HG03432 (cell line): ENCODE measurements around the gene BOK.
A peak's percentile ranks its signal among the peaks of the same experiment; 100 is the strongest.

Experiments used
- ATAC-seq: cut with Tn5 transposase; IDR thresholded peaks from one replicate; pipeline ENCODE4 v1.9.1; 2021; ENCODE audit warnings: mild to moderate bottlenecking, moderate library complexity; ENCODE audit not compliant: unreplicated experiment

The BOK gene

GRCh38 chr2:241597561-241597960 is 39.0 kb downstream of the BOK start:
- ATAC-seq, result no peak

- no peak for ATAC-seq
Observed at GRCh38 chr2:241598061-241598460, 39.5 kb downstream of the BOK start.

DNA sequence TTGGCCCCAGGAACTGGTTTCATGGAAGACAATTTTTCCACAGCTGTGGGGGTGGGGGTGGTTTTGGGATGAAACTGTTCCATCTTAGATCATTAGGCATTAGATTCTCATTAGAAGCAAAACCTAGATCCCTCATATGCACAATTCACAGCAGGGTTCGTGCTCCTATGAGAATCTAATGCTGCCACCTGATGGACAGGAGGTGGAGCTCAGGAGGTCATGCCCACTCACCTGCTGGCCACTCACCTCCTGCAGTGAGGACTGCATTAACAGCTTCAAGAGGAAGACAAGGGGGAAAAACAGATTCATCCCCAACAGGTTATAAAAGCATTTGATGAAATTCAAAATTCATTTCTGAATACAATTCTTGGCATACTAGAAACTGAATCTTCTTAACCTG is 39.9 kb downstream of the BOK start:
- no peak for ATAC-seq

DNA sequence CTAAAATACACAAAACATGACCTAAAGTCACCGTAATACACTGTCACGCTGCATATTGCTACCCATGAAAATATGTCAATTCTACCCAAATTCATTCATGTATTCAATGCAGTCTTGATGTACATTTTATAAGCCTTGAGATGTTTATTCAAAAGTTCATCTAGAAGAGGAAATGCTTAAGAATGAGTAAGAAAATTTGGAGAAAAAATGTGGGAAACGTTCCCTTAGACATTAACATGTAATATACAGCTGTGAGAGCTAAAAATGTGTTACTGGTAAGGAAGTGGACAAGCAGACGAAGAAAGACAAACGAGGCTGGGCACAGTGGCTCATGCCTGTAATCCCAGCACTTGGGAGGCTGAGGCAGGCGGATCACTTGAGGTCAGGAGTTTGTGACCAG is 41.1 kb downstream of the BOK start:
- no peak for ATAC-seq

GRCh38 chr2:241601841-241602240 is 43.3 kb downstream of the BOK start:
- no peak for ATAC-seq

GRCh38 chr2:241602720-241603119 is 44.2 kb downstream of the BOK start:
- no peak for ATAC-seq

GRCh38 chr2:241603686-241604085 is 45.1 kb downstream of the BOK start:
- ATAC-seq, result no peak

DNA sequence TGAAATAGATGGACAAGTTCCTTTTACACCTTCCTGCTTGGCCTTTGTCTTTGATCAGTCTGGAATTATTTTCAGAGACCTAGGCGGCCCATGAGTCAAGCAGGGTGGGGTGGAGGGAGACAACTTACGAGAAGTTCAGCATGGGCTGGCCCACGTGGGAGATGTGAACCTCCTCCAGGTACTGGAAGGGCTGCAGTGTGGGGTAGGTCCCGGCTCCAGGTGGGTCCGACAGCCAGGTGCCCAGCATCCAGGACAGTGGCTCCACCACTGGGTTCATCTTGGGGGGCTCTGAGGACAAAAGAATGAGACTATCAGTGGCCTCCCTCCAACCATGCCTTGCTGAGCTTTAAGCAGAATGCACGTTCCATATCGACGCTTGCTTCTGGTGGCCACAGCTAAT is 47.6 kb downstream of the BOK start:
- ATAC-seq, result no peak

GRCh38 chr2:241607162-241607885 is 48.8 kb downstream of the BOK start:
- no peak for ATAC-seq

DNA sequence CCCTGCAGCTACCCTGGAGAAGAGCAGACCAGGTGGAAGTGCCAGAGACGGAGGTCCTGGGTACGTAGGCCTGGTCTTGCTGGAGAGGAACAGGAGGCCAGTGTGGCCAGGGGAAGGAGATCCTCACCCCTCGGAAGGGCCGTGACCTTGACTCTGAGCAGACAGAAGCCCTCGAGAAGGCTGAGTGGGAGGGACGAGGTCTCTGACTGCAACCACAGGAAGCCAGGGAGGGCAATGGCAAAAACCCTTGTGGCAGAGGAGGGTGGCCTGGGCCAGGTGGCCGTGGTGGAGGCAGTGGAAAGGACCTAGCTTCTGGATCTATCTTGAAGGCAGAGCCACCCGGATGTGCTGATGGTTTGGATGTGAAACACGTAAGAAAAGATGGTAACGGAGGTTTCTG is 50.3 kb downstream of the BOK start:
- ATAC-seq, result no peak

DNA sequence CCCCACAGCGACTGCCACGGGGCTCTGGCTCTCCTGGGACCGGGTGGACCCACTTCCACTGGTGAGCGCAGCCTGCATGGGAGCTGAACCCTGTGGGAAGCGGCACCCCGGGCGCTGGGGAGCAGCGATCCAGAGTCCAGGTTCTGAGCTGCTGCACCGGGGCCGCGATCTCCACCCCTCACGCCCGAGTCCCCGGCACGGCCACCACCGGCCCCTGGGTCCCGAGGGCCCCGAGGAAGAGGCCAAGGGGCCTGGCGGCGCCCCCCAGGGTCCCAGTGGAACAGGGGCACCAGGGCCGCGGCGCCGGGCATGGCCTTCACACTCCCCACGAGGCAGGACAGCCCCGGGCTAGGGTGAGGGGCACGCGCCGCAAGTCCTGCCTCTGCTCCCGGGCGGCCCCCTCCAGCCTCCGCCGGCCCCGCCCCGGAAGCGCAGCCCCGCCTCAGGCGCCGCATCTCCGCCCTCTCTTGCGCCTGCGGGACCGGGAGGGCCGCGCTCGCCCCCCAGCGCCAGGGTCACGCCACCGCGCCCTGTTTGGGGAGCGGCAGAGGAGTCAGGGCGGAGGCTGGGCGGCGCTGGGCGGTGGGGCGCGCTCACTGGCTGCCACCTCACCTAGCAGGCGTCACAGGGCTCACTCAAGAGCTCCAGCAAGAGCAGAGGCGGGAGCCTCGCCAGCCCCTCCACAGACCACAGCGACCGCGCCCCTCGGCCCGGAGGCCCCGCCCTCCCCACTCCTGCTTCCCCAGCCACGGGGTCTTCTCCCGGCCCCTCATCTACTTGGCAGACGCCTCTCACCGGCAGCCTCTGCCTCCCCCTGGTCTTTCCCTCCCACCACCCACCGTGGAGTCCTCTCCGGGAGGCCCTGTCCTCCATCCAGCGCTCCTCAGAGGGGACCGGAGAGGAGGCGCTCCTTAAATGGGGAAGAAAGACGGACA is 51.6 kb downstream of the BOK start:
- ATAC-seq, result peak; percentile 95

GRCh38 chr2:241611062-241611461 is 52.5 kb downstream of the BOK start:
- no peak for ATAC-seq

GRCh38 chr2:241612156-241613016 is 53.8 kb downstream of the BOK start:
- no peak for ATAC-seq

GRCh38 chr2:241613017-241613780 is 54.7 kb downstream of the BOK start:
- ATAC-seq, result no peak

- no peak for ATAC-seq
Observed at GRCh38 chr2:241615041-241615440, 56.5 kb downstream of the BOK start.

GRCh38 chr2:241615522-241616052 is 57.0 kb downstream of the BOK start:
- no peak for ATAC-seq

GRCh38 chr2:241616168-241617125 is 57.9 kb downstream of the BOK start:
- no peak for ATAC-seq

GRCh38 chr2:241617431-241618154 is 59.0 kb downstream of the BOK start:
- peak; percentile 60 for ATAC-seq
